Pancreas (tissue), 10 donors: ENCODE results near the gene COX19. TPM values are rescaled to one million over a fixed set of nuclear protein-coding genes. Genes with fewer than 3 reads are reported as not detected.
A peak's percentile ranks its signal among the peaks of the same experiment; 100 is the strongest.

Experiments used
- ATAC-seq, 4 donors: fragments of 200-7000 bp; cut with Tn5 transposase; one replicate each; pipeline versions ENCODE4 v1.8.0 to v1.9.1; 2020; ENCODE audit warnings: mild to moderate bottlenecking in 4 of 4, moderate library complexity in 4 of 4
- DNase-seq, 6 donors: peaks; one replicate each; pipeline ENCODE4 v3.0.0-alpha.2; 2020
- FAIRE-seq: peaks from 2 replicates; lab custom pipeline; 2012; peaks lifted over from hg19 to GRCh38; lab: Jason Lieb, UNC
- H3K27ac ChIP-seq, 4 donors: fragments of 200-600 bp; sonication (generic); 1 replicate in 3 of 4; 2 replicates in 1 of 4; pipeline versions ENCODE4 v1.5.0 to v1.8.0; 2020
- H3K27me3 ChIP-seq, 4 donors: fragments of 200-600 bp; one replicate each; pipeline ENCODE4 v1.8.0; 2021
- H3K36me3 ChIP-seq, 3 donors: fragments of 200-600 bp; sonication (generic) in 1 of 3; one replicate each; pipeline versions ENCODE4 v1.5.0 to v1.8.0; 2020 to 2021
- H3K4me1 ChIP-seq, 3 donors: fragments of 200-600 bp; one replicate each; pipeline ENCODE4 v1.8.0; 2021
- H3K4me3 ChIP-seq, 4 donors: fragments of 200-600 bp; sonication (generic) in 2 of 4; one replicate each; pipeline versions ENCODE4 v1.5.0 to v1.8.0; 2020 to 2021
- H3K9me3 ChIP-seq, 4 donors: fragments of 200-600 bp; one replicate each; pipeline ENCODE4 v1.8.0; 2021
- WGBS, 2 donors: extraction: QIAGEN DNeasy Blood & Tissue Kit; methylation state at CpG; one replicate each; pipeline ENCODE4 v1.1.7; 2013; 5-methylcytosine and 5-hydroxymethylcytosine counted together
- intact Hi-C, 3 donors: fragments of 100-400 bp; cut with DNase I; formaldehyde crosslinking; loops; one replicate each; pipeline versions ENCODE4 v1.11.1 to v1.14.2; 2022
- polyA plus RNA-seq, 2 donors: library from polyadenylated mRNA; stranded (reverse); fragments of 200-250 nt; gene quantifications; one replicate each; pipeline ENCODE4 v1.2.3, GENCODE V29; 2013
- total RNA-seq, 6 donors: library from RNA; stranded (reverse); fragmentation: NEBNext Ultra II Directional in 4 of 6; extraction: Animal tissue kit (Norgen Biotek cat#: 25700) in 4 of 6; gene quantifications; one replicate each; pipeline versions ENCODE4 v1.2.1 to v1.2.4, GENCODE V29; 2021 to 2023
- TF ChIP-seq, protein P1 (sequence below), 4 donors: fragments of 200-600 bp; sonication (generic) in 3 of 4; IDR thresholded peaks; one replicate each; pipeline versions ENCODE4 v1.5.0 to v1.8.0; 2021; ENCODE audit warnings: antibody characterized with exemption in 4 of 4
- donor health status: healthy with polysubstance abuse.
- donor health status: DM: no; HTN: no; CAD: no; lungs with moderate emphysema.
- donor health status: DM: no; HTN: no; CAD: no.
- donor health status: control.
- donor health status: control.
- donor health status: Bipolar disorder and iron deficiency.
- donor health status: DM: yes; HTN: yes; CAD: no.
- donor health status: DM: no; HTN: no; CAD: no.
- donor health status: DM: no; HTN: no; CAD: no.
- donor health status: DM: yes; HTN: yes; CAD: no.

COX19 gene
- total and polyA plus RNA-seq, 8 donors = 4.2 to 9.1 (median 6.4) TPM

DNA sequence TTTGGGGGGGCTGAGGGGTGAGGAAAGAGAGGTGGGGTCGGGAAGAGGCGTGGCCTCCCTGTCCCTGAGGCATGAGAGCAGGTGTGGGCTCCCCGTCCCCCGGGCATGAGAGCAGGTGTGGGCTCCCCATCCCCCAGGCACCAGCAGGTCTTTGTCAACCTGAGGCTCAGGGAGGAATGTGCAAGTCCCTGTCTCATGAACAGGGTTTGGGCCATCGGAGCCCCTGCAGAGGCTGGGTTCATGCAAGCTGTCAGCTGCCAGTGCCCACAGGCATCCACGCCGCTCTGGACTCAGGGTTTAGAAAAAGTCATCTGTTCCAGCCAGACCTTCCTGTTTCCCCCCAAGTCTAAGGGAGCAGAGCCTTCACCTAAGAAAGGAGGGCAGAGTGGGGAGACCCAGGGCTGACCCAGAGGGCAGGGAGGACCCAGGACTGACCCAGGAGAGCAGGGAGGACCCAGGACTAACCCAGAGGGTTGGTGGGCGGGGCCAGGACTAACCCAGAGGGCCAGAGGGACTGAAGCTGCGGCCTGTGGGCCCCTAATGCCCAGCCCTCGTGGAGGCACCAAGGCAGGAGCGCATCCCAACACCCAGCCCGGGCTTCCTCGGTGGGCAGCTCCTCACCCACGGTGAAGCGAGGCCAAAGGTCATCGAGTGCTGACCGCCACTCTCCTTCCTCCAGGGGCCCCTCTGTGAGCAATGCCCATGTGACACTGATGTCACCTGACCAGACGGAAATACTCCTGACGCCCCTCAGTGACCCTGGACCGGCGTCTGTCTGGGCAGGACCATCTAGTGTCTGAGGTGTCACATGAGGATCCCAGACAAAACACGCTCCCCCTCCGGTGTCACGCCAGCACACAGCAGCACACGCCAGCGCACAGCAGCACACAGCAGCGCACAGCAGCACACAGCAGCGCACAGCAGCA is 40.1 kb upstream of the COX19 start:
- H3K27me3 ChIP-seq = no peaks in the 10 kb centered on the region
- no peaks in the 10 kb centered on the region for H3K9me3 ChIP-seq
- FAIRE-seq (no peak), DNase-seq (peak in 2 of 6 donors; percentile 33 to 73), ATAC-seq (peak in 1 of 4 donors; percentile 7)
- no peak overlapping the region for H3K27ac ChIP-seq
- no peaks in the 10 kb centered on the region for H3K36me3 ChIP-seq
- intact Hi-C loops = no loop called here
- H3K4me3 ChIP-seq = no peak overlapping the region
- H3K4me1 ChIP-seq = no peaks in the 10 kb centered on the region
- WGBS, 2 donors = 79 to 81% methylated on average over 28 of the region's 28 CpGs
- TF ChIP-seq, protein P1, sequence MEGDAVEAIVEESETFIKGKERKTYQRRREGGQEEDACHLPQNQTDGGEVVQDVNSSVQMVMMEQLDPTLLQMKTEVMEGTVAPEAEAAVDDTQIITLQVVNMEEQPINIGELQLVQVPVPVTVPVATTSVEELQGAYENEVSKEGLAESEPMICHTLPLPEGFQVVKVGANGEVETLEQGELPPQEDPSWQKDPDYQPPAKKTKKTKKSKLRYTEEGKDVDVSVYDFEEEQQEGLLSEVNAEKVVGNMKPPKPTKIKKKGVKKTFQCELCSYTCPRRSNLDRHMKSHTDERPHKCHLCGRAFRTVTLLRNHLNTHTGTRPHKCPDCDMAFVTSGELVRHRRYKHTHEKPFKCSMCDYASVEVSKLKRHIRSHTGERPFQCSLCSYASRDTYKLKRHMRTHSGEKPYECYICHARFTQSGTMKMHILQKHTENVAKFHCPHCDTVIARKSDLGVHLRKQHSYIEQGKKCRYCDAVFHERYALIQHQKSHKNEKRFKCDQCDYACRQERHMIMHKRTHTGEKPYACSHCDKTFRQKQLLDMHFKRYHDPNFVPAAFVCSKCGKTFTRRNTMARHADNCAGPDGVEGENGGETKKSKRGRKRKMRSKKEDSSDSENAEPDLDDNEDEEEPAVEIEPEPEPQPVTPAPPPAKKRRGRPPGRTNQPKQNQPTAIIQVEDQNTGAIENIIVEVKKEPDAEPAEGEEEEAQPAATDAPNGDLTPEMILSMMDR (IDR thresholded peaks at IDR 0.05) = no peak

DNA sequence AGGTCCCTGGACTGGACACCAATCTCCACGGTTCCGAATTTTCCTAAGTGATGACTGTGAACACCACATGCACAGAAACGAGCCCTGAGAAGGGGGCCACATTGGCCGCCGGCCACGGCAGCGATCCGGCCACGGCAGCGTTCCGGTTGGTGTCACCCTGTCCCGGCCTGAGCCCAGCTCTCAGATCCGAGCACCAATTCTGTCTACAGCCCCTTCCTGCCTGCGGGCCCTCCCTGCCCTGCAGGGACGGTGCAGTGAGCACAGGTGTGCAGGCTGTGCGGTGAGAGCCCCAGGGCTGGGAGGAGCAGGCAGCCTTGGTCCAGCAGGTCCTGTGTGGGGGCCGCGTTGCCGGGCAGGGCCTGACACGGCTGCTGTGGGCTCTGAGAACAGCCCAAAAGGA is 39.3 kb upstream of the COX19 start:
- Histone ChIP-seq H3K4me3 (no peak overlapping the region), H3K36me3 (no peaks in the 10 kb centered on the region), H3K27ac (no peak overlapping the region), H3K4me1 (no peaks in the 10 kb centered on the region), H3K9me3 (no peaks in the 10 kb centered on the region), H3K27me3 (no peaks in the 10 kb centered on the region)
- WGBS, 2 donors = 86 to 87% methylated on average over 20 of the region's 20 CpGs
- ATAC-seq (peak in 1 of 4 donors; percentile 2), FAIRE-seq (no peak), DNase-seq (peak in 2 of 6 donors; percentile 19 to 48)
- intact Hi-C loops = no loop called here
- TF ChIP-seq, protein P1 (IDR thresholded peaks at IDR 0.05) = no peak

DNA sequence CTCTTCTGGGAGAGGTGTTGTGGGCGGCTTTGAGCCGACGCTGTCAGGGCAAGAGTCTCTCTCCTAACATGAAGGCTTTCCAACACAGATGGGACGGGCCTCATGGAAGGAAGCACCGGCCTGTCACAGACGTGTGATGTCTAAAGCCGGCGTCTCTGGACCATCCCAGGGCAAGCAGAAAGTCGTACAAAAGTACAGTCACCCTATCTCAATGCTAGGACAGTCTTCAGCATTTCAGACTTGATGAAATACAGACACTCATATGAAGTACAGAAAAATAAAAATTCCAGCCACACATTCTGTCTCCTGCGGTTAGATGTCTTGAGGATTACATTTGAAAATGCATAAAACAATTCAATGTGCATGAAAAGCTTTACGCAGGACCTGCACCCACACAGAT is 38.2 kb upstream of the COX19 start:
- H3K4me3 ChIP-seq = no peak overlapping the region
- 80 to 83% methylated on average over 11 of the region's 11 CpGs for WGBS, 2 donors
- TF ChIP-seq, protein P1 (IDR thresholded peaks at IDR 0.05) = no peak
- H3K36me3 ChIP-seq = no peaks in the 10 kb centered on the region
- intact Hi-C loops = no loop called here
- H3K4me1 ChIP-seq = no peaks in the 10 kb centered on the region
- ATAC-seq (no peak), FAIRE-seq (no peak), DNase-seq (peak in 1 of 6 donors; percentile 23)
- H3K27ac ChIP-seq = no peak overlapping the region
- no peaks in the 10 kb centered on the region for H3K9me3 ChIP-seq
- H3K27me3 ChIP-seq = no peaks in the 10 kb centered on the region

DNA sequence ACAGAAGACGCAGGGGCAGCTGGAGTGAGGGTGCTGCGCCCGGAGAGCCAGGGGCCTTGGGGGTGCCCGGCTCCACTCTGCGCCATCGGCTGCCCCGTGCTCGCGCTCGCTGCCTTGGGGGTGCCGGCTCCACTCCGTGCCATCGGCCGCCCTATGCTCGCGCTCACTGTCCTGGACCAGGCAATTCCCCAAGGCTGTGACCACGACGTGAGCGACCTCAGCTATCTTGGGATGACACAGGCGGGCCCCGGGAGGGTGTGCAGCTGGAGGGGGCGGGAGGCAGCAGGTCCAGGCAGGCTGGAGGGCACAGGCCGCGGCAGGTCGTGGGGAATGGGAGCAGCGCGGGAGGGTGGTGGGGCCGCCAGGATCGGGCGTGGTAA is 37.4 kb upstream of the COX19 start:
- TF ChIP-seq, protein P1 (IDR thresholded peaks at IDR 0.05) = no peak
- Histone ChIP-seq H3K36me3 (no peaks in the 10 kb centered on the region), H3K4me1 (no peaks in the 10 kb centered on the region), H3K4me3 (no peak overlapping the region), H3K27me3 (no peaks in the 10 kb centered on the region), H3K9me3 (no peaks in the 10 kb centered on the region), H3K27ac (no peak overlapping the region)
- DNase-seq (peak in 2 of 6 donors; percentile 29 to 71), ATAC-seq (no peak), FAIRE-seq (no peak)
- intact Hi-C loops = no loop called here
- WGBS, 2 donors = 84 to 85% methylated on average over 30 of the region's 30 CpGs
